HG02678 (cell line): ENCODE measurements around the gene OR3A3.
"Not testable (repeated sequence)": the region's sequence is repeated elsewhere in the genome, so short reads cannot be mapped to it uniquely, and the experiment has no call there.

Experiments
- ATAC-seq: cut with Tn5 transposase; IDR thresholded peaks from one replicate; pipeline ENCODE4 v1.9.1; 2021; ENCODE audit warnings: mild to moderate bottlenecking, moderate library complexity; ENCODE audit not compliant: unreplicated experiment

Gene OR3A3

DNA sequence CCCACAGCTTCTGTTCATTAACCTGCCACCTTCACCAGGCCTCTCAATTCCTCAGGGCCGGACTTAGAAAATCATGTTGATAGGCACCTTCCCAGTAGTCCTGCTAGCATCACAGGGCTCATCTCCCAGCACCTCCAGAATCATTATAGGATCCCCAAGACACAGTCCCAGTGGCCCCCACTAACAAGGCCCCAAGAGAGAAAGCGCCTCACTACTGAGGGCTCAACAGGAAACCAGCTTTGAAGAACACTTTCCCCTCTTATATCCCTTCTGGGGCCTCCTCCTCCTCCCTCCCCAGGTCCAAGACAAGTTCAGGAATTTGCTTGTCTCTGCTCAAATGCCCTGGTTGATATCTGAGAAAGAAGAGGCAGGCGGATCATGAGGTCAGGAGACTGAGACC is at the start of gene OR3A3:
TSS of gene OR3A3 (plus strand) at position 301 of the 400 bp plus-strand sequence.
- ATAC-seq: no peak

- ATAC-seq: not testable (repeated sequence)
Measured at GRCh38 chr17:3371167-3371566, 40.0 kb upstream of the OR3A3 start.

GRCh38 chr17:3378321-3378720 is 32.8 kb upstream of the OR3A3 start:
- no peak for ATAC-seq

- no peak for ATAC-seq
Measured at GRCh38 chr17:3381957-3382356, 29.2 kb upstream of the OR3A3 start.

DNA sequence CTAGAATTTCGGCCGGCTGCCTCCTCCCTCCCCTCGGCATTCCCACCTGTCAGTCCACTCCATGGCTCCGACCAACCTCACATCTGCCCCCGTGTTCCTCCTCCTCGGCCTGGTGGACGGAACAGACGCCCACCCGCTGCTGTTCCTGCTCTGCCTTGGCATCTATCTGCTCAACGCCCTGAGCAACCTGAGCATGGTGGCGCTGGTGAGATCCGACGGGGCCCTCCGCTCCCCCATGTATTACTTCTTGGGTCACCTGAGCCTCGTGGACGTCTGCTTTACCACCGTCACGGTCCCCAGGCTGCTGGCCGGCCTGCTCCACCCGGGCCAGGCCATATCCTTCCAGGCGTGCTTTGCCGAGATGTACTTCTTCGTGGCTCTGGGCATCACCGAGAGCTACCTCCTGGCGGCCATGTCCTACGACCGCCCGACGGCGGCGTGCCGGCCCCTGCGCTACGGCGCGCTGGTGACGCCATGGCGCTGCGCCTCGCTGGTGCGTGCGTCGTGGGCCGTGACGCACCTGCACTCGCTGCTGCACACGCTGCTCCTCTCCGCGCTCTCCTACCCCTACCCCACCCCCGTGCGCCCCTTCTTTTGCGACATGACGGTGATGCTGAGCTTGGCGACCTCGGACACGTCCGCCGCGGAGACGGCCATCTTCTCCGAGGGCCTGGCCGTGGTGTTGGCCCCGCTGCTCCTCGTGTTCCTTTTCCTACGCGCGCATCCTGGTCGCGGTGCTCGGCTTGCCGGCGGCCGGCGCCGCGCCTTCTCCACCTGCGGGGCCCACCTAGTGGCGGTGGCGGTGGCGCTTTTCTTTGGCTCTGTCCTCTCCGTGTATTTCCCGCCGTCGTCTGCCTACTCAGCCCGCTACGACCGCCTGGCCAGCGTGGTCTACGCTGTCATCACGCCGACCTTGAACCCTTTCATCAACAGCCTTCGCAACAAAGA is 25.0 kb upstream of the OR3A3 start, which contains the start of gene OR3A2:
TSS of gene OR3A2 (minus strand) at position 440 of the 948 bp plus-strand sequence.
- ATAC-seq: no peak

- ATAC-seq: no peak
Measured at GRCh38 chr17:3389791-3390190, 21.4 kb upstream of the OR3A3 start.

DNA sequence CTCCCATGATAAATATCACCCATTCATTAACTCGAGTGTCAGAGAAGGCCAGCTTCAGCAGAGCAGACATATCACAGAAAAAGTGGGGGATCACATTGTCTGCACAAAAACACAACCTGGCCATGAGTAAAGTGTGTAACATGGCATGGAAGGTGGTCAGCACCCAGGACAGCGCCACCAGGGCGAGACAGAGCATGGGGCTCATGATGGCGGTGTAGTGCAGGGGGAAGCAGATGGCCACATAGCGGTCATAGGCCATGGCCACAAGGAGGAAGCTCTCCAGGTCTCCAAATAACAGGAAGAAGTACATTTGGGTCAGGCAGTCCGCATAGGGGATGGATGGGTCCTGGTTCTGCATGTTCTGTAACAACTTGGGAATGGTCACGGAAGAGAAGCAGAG is 13.4 kb upstream of the OR3A3 start:
- ATAC-seq: not testable (repeated sequence)

- no peak for ATAC-seq
Measured at GRCh38 chr17:3398310-3398709, 12.9 kb upstream of the OR3A3 start, which contains the start of gene OR1E1. TSS of gene OR1E1 (minus strand) at chr17:3398410. CDS start at chr17:3398410, 0 bp downstream.

DNA sequence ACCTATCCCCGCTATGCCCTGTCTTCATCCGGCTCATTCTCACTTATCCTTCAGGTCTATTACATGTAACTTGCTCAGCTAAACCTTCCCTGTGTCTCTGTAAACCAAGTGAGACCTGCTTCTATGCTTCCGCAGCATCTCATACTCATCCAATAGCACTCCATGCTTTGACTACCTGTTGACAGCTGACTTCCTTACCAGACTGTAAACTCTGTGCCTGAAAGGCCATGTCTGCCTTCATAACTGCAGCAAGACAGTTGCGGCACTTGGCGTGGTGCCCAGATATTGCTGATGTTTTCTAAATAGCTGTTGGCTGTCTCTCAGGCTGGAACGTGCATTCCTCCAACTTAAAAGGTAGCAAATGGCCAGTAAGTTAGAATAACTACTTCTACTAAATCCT is 11.1 kb upstream of the OR3A3 start:
- no peak for ATAC-seq

- ATAC-seq: no peak
Measured at GRCh38 chr17:3401786-3402185, 9.4 kb upstream of the OR3A3 start.

- ATAC-seq: not testable (repeated sequence)
Measured at GRCh38 chr17:3403856-3404255, 7.3 kb upstream of the OR3A3 start.

- not testable (repeated sequence) for ATAC-seq
Measured at GRCh38 chr17:3412216-3412615, 1.0 kb downstream of the OR3A3 start.

GRCh38 chr17:3415610-3416009 is 4.4 kb downstream of the OR3A3 start:
- ATAC-seq: no peak

DNA sequence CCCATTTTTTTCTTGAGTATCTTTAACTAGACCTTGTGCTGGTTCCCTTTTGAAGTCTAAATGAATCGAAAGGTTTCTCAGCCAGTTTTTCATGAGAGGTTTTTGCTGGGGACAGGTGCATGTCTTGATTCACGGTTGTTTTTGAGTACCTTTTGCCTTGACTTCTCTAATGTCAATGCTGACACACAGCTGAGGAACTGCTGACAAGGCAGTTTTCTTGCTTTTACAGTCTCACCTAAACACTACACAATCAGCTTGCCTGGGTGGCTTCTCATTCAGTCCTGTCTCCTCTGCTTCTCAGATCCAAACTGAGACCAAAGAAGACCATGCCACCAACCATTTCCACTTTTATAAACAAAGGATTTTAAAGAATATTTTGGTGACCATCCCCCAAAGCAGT is 7.1 kb downstream of the OR3A3 start:
- ATAC-seq: no peak

DNA sequence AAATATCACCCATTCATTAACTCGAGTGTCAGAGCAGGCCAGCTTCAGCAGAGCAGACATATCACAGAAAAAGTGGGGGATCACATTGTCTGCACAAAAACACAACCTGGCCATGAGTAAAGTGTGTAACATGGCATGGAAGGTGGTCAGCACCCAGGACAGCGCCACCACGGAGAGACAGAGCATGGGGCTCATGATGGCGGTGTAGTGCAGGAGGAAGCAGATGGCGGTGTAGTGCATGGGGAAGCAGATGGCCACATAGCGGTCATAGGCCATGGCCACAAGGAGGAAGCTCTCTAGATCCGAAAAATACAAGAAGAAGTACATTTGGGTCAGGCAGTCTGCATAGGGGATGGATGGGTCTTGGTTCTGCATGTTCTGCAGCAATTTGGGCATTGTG is 22.0 kb downstream of the OR3A3 start:
- not testable (repeated sequence) for ATAC-seq

GRCh38 chr17:3433741-3434140 is 22.6 kb downstream of the OR3A3 start, which contains the start of gene OR1E2:
TSS of gene OR1E2 (minus strand) at chr17:3433841. CDS start at chr17:3433841, 0 bp downstream.
- no peak for ATAC-seq

GRCh38 chr17:3438368-3438767 is 27.2 kb downstream of the OR3A3 start:
- no peak for ATAC-seq

DNA sequence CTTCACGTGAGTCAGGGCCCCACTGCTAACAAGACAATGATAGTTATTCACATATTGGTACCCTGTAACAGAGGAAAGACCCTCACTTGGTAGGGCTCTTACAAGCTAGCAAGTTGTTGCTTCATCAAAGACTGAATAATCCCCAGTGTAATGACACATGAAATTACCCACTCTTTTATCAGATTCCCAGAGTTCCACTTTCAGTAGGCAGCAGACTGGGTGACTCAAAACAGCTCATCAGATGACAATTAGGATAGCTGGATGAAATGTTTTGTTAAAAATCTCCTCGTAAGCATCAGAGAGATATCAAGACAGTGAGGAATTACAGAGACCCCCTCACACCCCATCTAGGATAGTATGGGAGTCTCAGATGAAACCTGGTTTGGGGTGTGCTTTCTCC is 29.3 kb downstream of the OR3A3 start:
- no peak for ATAC-seq

DNA sequence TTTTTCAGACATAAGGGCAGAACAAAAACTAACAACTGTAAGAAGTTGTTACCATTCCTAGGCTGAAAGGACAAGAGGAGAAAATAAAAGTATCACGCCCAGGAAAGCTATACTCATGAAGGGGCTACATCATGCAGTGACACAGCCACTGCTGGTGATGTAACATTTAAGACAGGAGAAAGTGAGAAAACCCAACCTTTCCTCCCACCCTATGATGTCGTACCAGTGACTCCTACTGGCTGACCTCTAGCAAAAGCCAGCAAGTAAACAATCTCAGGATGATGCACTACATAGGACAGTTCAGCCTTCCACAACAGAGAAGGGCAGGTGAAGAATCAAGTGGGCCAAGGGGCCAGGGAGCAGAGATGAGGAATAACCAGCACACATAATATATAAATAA is 36.5 kb downstream of the OR3A3 start:
- ATAC-seq: no peak

- no peak for ATAC-seq
Measured at GRCh38 chr17:3448059-3448665, 37.0 kb downstream of the OR3A3 start.

DNA sequence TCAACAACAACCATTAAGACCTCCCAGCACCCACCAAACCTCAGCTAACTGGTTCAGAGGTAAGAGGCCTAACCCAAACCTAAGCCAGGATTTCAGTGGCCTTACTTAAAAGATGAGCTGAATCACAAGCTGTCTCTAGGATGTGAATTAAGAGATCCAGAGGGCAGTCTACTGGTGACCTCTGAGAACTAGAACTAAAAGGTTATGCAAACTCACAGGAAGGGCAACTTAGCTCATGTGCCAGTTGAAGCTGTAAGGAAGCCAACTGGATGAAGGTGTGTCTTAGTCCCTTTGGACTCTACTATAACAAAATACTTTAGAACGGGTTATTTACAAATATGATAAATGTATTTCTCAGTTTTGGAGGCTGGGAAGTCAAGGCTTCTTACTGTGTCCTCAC is 55.2 kb downstream of the OR3A3 start:
- not testable (repeated sequence) for ATAC-seq

GRCh38 chr17:3469529-3469928 is 58.4 kb downstream of the OR3A3 start:
- no peak for ATAC-seq
